K562 (cell line): ENCODE measurements around the gene SHC1. TPM values are rescaled to one million over a fixed set of nuclear protein-coding genes. Genes with fewer than 3 reads are reported as not detected.

ENCODE experiments used
- AFF4 ChIP-seq: sonication (generic); formaldehyde crosslinking; IDR thresholded peaks from 2 replicates; pipeline ENCODE4 v1.8.0; 2023; ENCODE audit warnings: mild to moderate bottlenecking, missing genetic modification reagents
- CXXC5 ChIP-seq: fragments of 250-450 bp; sonication (Bioruptor Pico); IDR thresholded peaks from 2 replicates; pipeline ENCODE4 v1.8.0; 2022; ENCODE audit warnings: inconsistent platforms, mild to moderate bottlenecking, moderate library complexity
- IFI16 ChIP-seq: fragments of 250-450 bp; sonication (Bioruptor Pico); IDR thresholded peaks from 2 replicates; pipeline ENCODE4 v2.1.2; 2022; ENCODE audit warnings: mild to moderate bottlenecking, inconsistent platforms
- MED1 ChIP-seq: sonication (generic); formaldehyde crosslinking; IDR thresholded peaks from 2 replicates; pipeline ENCODE4 v1.8.1; 2023; ENCODE audit warnings: missing genetic modification reagents, borderline replicate concordance
- PHF8 ChIP-seq: fragments of 200-600 bp; sonication (generic); IDR thresholded peaks from 2 replicates; pipeline ENCODE4 v1.6.1; 2012; ENCODE audit warnings: mixed run types, mild to moderate bottlenecking, inconsistent platforms, low read length, moderate library complexity, borderline replicate concordance
- RREB1 ChIP-seq: fragments of 250-450 bp; sonication (Bioruptor Pico); IDR thresholded peaks from 2 replicates; pipeline ENCODE4 v1.4.0; 2020
- TAF15 ChIP-seq: fragments of 200-400 bp; formaldehyde crosslinking; IDR thresholded peaks from 2 replicates; pipeline ENCODE4 v1.6.1; 2017; ENCODE audit warnings: mild to moderate bottlenecking, low read depth, low read length, moderate library complexity
- ZBED1 ChIP-seq: IDR thresholded peaks from 2 replicates; pipeline ENCODE4 v1.6.1; 2014
- ZNF311 ChIP-seq: fragments of 250-450 bp; sonication (Bioruptor Pico); IDR thresholded peaks from 2 replicates; pipeline ENCODE4 v1.4.0; 2020; ENCODE audit warnings: mild to moderate bottlenecking, moderate library complexity
- ZNF551 ChIP-seq: fragments of 250-450 bp; sonication (Bioruptor Pico); IDR thresholded peaks from 2 replicates; pipeline ENCODE4 v1.5.0; 2021; ENCODE audit warnings: mild to moderate bottlenecking, moderate library complexity
- polyA plus RNA-seq, 8 experiments: library from polyadenylated mRNA; depleted of rRNA in 4 of 8; stranded (reverse) in 5 of 8; unstranded in 3 of 8; fragments of >200 nt; fragmentation: Nextera tagmentation in 2 of 8; fragmentation: Illumina TruSeq in 1 of 8; extraction: Ambion mirVana in 2 of 8; extraction: Trizol in 1 of 8; gene quantifications; 2 replicates each; pipeline versions ENCODE4 v1.2.1 to v1.2.3, GENCODE V29; 2011 to 2014; ENCODE audit warnings: inconsistent platforms in 1 of 8, missing spikeins in 1 of 8
- total RNA-seq, 7 experiments: library from RNA; depleted of rRNA in 6 of 7; stranded (reverse); fragments of >200 nt in 6 of 7; fragmentation: Illumina TruSeq in 2 of 7; extraction: Trizol in 2 of 7; gene quantifications; 2 replicates each; pipeline versions ENCODE4 v1.2.1 to v1.2.3, GENCODE V29; 2011 to 2021; ENCODE audit warnings: low replicate concordance in 1 of 7

Gene SHC1
- total and polyA plus RNA-seq, 9 of the 15 experiments (the other 6 are each of a cell fraction or from before 2014, with no cell fraction given): 4.1 to 113 (median 51.9) TPM

- no peak for TF ChIP-seq RREB1 (CRISPR knock-in tag)
- TF ChIP-seq ZNF551 (CRISPR knock-in tag): no peak
- TF ChIP-seq TAF15: no peak
- TF ChIP-seq ZNF311 (CRISPR knock-in tag): no peak
- TF ChIP-seq AFF4: peak; percentile 75; the same call in 1 of the 2 replicates
- TF ChIP-seq ZBED1: peak; percentile 99
- no peak for TF ChIP-seq MED1 (CRISPR knock-in tag)
- no peak for TF ChIP-seq IFI16 (CRISPR knock-in tag)
- TF ChIP-seq CXXC5: peak; percentile 73
- peak; percentile 68; the same call in 1 of the 2 replicates for TF ChIP-seq PHF8
Measured at GRCh38 chr1:154936555-154937084, 33.9 kb downstream of the SHC1 start, which contains the start of gene PMVK (continued).
